Stimulated activated CD8-positive, alpha-beta memory T cell treated with anti-CD3 and anti-CD28 coated beads, Interleukin-15, amount 100 ng/mL, for 24 hours (primary cell): ENCODE results near the gene GOLPH3L.
"Not testable (repeated sequence)": the region's sequence is repeated elsewhere in the genome, so short reads cannot be mapped to it uniquely, and the experiment has no call there.

ENCODE experiments used
- DNase-seq: peaks from one replicate; pipeline ENCODE4 v3.0.0-alpha.2; 2020; ENCODE audit warnings: low read depth

GOLPH3L gene

DNA sequence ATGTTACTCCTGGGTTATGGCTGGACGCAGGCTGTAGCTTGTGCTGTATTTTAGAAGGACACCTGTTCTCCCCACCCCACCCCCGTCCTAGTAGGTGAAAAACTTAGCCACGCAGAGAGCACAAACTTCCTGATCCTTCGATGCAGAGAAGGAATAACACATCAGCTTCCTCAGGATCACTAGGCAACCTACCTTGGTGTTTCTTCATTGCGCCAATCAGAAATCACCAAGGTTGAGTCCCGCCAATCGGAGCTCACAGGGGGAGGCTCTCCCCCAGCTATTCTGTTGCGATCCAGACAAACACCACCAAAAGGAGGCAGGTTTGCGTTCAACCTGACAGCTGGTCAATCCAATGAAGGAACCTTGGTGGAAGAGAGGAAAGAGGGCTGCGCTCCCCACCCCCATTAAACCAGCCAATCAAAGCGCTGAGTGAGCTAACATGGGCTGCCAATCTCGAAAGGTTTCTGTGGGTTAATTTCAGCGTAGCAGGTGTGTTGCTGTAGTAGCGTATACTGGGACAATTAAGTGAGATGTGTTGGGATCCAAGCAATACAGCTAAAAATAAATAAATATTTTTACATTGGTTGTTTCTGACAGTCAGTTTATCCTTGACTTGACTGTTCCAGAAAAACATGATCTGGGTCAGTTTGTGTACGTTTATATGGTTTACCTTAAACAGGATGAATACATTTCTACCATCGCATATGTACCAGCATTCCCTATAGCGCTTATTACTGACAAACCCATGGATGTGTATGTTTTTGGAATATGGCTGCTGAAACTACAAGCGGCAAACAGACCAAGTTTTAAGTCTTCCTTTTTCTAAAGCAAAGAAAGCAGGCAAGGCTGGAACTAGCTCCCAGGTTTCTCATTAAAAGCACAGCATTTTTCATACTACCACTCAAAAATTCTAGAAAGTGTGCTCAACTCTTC, at the start of gene GOLPH3L:
Gene GOLPH3L, minus strand, starts transcription at position 160 of the 933 bp plus-strand sequence. CDS start 2,316 bp downstream, outside the sequence.
- DNase-seq: peak; percentile 43

DNA sequence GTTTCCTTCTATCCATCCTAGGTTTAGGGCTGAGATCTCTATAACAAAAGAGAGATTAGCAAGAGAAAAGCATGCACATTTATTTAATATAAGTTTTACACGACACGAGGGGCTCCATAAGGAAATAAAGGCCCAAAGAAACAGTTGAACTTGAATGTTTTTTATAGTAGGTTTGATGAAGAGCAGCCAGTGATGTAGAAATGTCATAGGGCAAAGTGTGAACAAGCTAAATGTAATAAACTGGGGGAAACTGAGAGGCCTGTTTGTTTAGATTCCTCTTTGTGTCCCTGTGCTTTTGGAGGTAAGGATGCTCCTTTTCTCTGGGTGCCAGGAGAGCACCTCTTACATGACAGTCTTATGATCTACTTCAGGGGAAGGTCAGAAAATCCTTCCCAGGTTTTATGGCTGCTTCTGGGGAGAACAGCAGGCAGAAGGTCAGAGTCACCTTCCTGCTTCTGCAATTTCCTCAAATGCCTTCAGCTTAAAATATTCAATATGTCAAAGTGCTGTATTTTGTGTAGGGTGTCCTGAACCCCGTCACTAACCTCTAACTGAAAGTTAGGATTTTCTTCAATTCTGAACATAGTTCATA, 33.3 kb upstream of the GOLPH3L start:
- no peak for DNase-seq

DNA sequence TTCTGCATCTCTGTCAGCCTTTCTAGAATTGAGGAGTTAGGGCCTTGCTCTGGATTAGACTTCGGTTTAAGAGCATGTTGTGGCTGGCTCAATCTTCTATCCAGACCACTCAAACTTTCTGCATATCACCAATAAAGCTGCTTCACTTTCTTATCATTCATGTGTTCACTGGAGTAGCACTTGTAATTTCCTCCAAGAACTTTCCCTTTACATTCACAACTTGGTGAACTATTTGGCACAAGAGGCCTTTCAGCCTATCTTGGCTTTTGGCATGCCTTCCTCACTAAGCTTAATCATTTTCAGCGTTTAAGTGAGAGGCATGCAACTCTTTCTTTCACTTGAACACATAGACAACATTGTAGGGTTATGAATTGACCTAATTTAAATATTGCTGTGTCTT, 27.4 kb upstream of the GOLPH3L start:
- DNase-seq: no peak

DNA sequence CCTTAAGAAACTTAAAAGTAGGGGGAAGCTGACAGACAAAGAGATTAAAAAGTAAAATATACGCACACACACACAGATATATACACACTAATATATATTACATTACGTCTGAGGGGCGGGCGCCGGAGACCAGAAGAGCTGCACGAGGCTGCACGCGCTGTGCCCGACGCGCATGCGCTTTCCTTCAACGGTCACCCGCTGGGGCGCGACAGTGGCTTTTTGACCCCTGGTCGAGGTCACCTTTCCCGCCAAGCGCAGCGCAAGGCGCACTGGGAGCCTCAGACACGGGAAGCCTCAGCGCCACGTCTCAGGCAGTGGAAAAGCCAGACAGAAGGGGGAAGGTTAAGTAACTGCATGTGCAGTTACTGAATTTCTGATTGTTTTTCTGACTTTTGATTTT, 23.7 kb upstream of the GOLPH3L start, which contains the start of gene HORMAD1:
Gene HORMAD1, minus strand, starts transcription at position 193 of the 400 bp plus-strand sequence. CDS start 1,390 bp downstream, outside the sequence.
- DNase-seq: no peak

DNA sequence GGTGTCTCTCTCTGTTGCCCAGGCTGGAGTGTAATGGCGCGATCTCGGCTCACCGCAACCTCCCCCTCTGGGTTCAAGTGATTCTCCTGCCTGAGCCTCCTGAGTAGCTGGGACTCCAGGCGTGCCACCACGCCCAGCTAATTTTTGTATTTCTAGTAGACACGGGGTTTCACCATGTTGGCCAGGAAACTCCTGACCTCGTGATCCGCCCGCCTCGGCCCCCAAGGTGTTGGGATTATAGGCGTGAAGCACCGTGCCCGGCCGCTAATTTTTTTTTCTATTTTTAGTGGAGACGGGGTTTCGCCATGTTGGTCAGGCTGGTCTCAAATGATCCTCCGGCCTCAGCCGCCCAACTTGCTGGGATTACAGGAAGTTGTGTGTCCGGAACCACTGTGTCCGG, 23.1 kb upstream of the GOLPH3L start:
- no peak for DNase-seq

DNA sequence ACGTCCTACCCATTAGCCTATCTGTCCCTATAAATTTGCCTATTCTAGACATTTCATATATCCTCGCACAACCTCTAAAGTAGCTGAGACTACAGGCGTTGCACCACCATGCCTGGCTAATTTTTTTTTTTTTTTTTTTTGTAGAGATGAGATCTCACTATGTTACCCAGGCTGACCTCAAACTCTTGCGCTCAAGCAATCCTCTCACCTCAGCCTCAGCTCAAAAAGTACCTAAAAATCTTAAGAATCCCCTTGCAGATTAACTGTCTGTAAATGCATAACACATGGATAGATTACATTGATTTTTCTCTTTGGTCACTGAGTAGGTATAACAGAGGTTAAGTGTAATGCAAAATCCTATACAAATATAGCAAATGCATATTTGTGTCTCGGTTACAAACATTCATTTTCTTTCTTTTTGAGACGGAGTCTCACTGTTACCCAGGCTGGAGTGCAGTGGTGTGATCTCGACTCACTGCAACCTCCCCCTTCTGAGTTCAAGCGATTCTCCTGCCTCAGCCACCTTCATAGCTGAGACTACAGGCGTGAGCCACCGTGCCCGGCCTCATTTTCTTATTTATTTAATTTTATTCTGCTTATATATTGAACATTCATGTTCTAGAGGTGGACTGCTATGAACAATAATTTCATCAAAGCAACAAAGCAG, 21.4 kb upstream of the GOLPH3L start:
- no peak for DNase-seq

DNA sequence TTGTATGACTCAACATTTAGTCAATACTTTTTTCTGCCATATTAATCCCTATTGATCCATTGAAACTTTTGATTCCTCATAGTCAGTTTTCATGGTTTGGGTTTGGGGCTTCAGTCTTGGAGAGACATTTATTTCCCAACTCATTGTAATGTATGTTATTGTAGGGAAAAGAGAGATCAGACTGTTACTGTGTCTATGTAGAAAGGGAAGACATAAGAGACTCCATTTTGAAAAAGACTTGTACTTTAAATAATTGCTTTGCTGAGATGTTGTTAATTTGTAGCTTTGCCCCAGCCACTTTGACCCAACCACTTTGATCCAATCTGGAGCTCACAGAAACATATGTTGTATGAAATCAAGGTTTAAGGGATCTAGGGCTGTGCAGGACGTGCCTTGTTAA, 12.1 kb upstream of the GOLPH3L start:
- not testable (repeated sequence) for DNase-seq

DNA sequence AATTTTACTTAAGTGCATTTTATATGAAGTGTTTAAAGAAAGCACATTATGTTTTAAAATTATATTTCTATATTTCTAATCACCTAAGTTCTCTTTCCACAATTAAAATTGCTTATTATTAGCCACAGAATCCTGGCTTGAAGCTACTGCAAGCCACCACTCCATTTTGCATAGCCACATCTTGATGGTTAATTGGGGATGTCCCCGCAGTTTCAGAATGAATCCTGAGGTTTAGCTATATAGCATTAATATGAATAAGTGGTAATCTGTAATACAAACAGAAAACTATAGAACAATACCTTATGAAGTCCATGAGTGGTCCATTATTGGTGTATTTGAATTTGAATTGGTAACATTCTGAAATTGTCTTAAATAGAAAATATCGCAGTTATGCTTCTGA, 11.6 kb upstream of the GOLPH3L start:
- DNase-seq: no peak

DNA sequence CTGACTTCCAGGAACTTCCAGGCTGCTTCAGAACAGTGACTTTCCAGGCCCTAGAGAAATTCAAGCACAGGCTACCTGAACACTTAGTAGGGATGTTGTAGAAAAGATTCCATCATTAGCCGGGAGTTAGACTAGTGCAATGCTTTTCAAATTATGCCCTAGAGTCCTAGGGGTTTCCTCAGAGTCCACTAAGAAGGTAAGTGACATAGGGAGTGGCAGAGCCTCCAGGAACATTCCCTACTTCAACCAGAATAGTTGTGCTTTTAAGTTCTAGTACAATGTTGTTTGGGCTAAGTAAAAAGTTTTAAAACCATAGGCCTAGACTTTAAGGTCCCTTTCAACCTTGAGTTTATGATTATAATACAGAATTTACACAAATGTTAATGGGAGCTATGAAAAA, 9.1 kb upstream of the GOLPH3L start:
- DNase-seq: no peak

DNA sequence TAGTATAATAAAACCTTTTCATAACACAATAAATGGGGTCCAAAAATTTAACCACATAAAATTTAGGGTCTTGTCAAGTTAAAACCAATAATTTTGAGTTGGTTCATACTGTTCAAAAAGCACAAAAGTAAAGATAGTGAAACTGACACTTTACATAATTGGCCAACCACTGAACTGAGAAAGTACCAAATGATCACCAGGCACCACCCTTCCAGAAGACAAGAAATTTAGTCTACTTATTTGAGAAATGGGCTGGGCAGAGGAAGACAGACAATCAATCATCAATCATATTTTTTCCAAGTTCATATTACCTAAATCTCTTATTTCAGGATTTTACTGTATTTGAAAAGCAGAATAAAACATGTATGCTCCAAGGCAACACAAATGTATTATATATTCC, 6.5 kb upstream of the GOLPH3L start:
- DNase-seq: no peak

DNA sequence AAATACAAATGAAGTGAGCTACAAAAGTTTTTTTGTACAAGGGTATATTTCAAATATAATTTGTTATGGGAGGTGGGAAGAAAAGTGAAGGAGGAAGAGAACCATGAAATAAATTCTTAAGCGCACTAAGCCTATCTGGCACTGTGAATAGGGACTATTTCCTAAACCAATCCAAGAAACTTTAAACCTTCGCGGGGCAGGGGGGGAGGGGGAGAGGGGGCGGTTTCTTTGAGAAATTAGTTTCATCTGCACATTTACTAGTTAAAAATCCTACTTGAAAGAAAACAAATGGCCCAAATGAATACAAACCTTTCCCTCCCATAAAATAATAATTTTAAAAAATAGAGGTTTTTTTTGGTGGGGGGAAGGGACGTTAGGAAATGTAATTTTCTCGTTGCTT, 364 bp downstream of the GOLPH3L start:
- no peak for DNase-seq

DNA sequence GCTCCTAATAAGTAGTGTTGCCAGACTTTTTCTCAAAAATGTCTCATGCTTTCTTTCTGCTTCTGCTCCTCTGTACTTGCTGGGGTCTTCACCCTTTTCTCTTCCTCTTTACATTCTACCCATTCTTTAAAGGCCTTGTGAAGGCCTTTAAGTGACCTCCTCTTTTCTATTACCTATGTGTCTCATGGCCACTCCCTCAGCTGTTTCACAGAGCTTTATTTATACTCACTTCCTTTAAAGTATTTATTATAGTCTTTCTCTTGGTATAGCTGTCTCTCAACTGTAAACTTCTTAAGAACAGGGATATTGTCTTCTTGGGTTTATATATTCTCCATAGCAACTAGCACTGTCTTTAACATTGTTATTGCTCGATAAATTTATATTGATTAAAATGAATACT, 792 bp downstream of the GOLPH3L start:
- no peak for DNase-seq

DNA sequence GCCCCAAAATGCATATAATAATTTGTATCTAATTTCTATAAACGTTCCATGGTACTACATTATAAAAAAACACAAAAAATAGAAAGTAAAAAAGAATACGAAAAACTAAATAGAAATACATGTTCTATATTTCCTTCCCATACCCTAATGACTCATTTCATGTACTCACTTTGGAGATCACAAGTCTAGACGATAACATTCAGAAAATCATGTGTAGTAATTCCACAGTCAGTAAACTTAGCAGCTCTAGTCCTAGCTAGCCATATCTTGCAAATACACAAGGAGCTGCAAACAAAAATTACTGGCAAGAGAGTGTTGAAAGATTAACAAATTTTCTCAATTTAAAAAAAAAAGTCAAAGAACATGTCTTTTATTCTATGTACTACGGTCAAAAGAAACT, 1.4 kb downstream of the GOLPH3L start:
- DNase-seq: no peak

DNA sequence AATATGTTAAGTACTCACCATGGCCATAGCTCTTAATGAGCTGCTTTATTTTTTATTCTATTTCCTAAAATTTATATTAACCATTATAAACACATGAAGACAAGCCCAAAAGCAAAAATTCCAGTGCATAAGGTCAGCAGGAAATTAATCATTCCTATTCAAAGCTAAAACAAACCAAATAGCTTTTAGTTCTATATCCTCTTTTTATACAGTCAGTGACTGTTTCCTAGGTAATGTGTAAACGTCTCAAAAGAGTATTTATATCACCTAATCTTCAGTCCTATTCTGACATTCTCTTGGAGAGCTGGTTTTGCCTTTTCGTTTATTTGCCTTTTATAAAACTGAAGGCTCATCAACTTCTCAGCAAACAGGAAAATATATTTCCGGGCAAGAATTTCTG, 4.2 kb downstream of the GOLPH3L start:
- DNase-seq: no peak

DNA sequence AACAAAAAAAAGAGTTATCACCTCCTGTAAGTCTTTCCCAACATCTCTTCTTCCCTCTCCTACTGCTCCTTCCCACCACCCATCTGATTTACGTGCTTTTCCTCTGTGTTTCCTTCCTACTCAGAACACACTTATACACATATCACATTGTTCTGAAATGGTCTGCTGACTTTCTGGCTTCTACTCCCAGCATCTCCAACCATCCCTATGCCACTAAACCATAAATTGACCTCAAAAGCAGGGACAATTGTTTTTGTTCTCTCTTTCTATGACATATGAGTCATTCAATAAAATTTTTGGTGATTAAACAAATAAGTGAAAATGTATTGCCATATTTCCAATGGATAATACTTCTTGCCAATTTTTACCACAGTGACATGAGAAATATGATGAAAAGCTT, 8.2 kb downstream of the GOLPH3L start:
- DNase-seq: no peak

DNA sequence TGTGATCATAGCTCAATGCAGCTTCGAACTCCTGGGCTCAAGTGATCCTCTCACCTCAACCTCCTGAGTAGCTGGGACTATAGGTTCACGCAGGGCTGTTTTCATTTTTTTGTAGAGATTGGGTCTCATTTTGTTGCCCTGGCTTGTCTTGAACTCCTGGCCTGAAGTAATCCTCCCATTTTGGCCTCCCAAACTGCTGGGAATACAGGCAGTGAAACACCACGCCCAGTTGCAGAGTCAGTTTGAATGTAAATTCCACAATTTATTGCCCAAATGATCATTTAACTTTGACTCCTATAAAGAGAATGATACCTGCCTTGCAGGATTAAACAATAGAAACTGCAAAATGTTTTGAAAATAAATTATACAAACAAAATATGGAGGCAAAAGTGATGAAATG, 10.7 kb downstream of the GOLPH3L start:
- no peak for DNase-seq

DNA sequence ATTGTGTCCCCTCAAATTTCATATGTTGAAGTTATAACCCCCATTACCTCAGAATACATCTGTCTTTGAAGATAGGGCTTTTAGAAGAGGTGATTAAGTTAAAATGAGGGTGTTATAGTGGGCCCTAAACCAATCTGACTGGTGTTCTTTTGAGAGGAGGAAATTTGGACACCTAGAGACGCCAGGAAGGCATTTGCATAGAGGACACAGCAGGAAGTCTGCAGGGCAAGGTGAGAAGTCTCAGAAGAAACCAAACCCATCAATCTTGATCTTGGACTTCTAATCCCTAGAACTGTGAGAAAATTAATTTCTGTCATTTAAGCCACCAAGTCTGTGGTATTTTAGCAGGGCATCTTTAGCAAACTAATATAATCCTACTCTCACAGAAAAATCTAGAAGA, 13.0 kb downstream of the GOLPH3L start:
- no peak for DNase-seq

DNA sequence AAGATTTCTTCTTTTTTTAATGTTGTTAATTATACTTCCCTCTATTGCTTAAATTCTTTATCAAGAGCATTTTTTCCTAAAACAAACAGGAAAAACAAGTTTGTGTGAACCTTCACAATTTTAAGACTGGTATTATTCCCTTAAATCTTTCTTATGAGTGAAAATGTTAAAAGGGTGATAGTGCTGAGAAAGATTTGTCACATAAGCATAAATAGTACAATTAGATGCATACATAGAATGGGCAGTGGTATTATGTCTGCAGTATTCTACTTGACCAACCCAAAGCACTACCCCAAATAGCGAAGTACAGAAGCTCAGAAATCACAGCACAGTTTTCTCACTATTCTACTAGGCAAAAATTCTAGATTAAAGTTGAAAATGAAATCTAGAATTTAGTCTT, 18.0 kb downstream of the GOLPH3L start:
- DNase-seq: no peak

DNA sequence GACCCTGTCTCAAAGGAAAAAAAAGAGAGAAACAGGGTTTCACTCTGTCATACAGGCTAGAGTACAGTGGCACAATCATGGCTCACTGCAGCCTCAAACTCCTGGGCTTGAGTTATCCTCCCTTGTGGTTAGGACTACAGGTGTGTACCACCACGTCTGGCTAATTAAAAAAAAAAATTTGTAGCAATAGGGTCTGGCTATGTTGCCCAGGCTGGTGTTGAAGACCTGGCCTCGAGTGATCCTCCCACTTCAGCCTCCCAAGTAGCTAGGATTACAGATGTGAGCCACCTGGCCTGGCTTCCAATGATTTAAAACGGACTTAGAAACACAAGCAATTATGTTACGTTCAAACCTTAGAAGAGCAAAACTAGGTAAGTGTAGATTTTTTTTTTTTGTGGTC, 22.1 kb downstream of the GOLPH3L start:
- DNase-seq: no peak

DNA sequence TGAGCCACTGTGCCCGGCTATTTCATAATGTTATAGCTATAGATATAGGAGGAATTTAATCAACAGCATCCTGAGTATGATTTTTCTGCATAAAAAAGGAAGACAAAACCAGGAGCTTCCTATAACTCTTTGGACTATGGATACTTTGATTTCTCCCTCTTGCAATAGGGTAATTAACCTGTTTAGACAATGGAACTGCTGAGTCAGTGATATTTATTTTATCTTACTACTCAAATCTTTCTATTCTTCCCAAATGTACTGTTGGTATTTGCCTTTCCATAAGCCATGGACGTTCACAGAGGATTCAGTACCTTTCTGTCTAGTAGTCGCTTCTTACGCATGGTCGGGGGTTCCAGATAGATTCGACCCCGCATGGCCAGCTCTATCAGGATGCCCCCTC, 33.6 kb downstream of the GOLPH3L start:
- DNase-seq: no peak

DNA sequence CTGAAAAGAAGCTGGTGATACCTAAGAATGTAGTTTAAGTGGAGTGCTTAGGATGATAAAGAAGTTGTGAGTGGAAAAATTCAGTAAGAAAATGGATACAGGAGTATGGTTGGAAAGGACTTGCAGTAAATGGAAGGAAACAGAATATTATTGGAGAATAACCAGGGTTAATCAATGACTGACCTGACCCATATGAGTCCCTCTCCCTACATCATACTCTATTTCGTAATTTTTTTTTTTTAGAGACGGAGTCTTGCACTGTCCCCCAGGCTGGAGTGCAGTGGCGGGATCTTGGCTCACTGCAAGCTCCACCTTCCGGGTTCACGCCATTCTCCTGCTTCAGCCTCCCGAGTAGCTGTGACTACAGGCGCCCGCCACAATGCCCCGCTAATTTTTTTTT, 34.1 kb downstream of the GOLPH3L start:
- no peak for DNase-seq

DNA sequence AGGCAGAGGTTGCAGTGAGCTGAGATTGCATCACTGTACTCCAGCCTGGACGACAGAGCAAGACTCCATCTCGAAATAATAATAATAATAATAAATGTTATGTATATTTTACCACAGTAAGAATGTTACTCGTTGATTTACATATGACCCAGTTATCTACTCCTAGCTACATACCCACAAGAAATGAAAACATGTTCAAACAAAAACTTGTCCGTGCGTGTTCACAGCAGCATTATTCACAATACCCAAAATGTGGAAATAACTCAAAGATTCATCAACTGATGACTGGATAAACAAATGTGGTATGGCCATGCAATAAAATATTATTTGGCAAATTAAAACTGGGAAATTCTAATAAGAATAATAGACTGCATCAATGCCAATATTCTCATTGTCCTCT, 35.8 kb downstream of the GOLPH3L start:
- DNase-seq: no peak

DNA sequence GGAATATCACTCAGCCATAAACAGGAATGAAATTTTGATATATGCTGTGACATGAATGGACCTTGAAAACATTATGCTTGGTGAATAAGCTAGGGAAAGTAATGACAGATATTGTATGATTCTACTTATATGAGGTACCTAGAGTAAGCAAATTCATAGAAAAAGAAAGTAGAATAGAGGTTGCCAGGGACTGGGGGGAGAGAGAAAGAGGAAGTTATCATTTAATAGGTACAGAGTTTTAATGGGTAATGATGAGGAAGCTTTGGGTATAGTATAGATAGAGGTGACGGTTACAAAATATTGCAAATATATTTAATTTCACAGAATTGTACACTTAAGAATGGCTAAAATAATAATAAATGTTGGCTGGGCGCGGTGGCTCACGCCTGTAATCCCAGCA, 36.4 kb downstream of the GOLPH3L start:
- no peak for DNase-seq
